ENCODE data around the gene TUBA8.
"Not testable (repeated sequence)": the region's sequence is repeated elsewhere in the genome, so short reads cannot be mapped to it uniquely, and the experiment has no call there.

TUBA8 gene

DNA sequence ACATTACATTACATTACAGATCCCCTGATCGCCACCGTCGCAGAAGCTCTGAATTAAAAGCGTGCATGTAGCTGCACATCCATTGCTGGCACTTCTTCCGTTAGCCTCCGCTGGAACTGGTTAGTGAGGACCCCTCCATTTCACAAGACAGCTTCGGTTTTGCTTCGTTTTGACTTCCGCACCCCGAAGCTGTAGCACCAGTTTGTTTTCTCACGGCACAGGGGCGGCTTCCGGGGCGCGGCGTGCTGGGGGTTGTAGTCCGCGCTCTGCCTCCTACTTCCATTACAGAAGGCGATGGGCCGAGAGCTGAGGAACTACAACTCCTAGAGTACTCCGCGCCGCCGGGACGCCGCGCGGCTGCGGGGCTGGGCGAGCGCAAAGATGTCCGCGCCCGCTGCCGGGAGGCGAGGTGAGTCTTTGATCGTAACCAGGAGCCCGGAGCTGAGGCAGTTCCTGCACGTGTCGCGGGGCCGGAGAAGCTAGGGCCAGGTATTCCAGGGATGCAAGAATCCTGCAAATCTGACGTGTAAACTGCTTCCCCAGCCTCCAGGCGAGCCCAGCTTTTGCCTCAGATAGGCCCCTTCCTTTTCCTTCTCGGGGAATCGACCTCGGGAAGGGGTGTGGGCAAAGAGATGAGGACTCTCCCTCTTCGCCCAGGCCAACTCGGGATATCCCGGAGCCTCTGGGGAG, 32.8 kb upstream of the TUBA8 start, which contains the start of gene PEX26:
TSS of gene PEX26 (plus strand) at position 352 of the 690 bp plus-strand sequence. CDS start 387 bp downstream, outside the sequence.
- DNase-seq (ENCODE audit: low spot score), result peak; percentile 96

DNA sequence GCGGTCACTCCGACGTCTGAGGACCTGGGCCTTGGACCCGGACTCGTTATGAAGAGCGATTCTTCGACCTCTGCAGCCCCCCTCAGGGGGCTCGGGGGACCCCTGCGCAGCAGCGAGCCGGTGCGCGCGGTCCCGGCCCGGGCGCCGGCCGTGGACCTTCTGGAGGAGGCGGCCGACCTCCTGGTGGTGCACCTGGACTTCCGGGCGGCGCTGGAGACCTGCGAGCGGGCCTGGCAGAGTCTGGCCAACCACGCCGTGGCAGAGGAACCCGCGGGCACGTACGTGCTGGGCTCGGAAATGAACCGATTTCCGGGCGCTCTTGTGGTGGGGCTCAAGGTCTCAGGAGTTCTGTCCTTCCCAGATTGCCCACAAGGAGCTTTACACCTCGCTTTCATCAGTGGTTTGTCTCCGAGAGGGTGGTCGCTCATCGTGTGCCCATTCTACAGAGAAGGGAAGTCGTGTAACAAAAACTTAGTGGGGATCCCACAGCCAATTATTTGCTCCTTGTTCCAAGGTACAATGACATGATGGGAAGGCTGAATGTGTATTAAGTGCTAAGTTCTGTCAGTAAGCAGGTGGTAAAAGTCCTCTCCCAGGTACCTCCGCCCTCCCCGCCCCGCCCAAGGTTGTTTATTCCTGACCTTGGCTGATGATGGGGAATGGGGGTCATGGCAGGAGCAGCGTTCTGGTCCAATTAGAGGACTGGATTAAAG, 32.1 kb upstream of the TUBA8 start:
- no peak for DNase-seq (ENCODE audit: low spot score)

DNA sequence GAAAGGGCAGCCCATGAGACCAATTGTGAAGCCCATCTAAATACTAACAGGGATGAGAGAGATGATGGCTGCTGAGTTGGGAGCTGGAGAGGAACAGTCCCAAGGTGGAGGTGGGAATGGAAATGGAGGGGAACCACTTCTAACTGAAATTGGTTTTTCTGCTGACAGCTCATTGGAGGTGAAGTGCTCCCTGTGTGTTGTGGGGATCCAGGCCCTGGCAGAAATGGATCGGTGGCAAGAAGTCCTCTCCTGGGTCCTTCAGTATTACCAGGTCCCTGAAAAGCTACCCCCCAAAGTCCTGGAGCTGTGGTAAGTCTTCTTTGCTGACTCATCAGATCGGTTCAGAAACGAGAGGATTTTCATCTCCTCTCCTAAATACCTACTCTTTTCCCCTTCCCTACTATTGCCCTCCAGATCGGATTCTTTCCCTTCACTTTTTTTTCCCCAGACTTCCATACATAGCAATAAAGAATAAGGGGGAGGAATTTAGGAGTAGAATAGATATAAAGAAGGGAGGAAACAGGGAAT, 30.8 kb upstream of the TUBA8 start:
- no peak for DNase-seq (ENCODE audit: low spot score)

DNA sequence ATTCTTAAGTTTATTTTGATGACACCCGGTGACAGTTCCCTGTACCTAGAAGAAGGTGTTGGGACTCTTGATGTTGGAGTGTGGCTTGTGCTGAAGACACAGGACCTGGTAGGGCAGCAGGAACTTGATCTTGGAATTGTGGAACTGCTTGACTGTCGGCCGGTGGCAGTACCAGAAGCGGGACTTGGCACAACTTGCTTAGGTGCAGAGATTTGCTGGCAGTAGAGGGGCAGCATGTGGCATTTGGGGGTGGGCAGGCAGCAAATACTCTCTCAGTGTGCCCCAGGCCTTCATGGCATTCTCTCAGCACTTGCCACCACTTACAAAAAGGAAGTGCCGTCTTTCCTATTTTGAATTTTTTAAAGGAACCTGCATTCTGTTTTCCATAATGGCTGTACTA, 29.2 kb upstream of the TUBA8 start:
- no peak for DNase-seq (ENCODE audit: low spot score)

DNA sequence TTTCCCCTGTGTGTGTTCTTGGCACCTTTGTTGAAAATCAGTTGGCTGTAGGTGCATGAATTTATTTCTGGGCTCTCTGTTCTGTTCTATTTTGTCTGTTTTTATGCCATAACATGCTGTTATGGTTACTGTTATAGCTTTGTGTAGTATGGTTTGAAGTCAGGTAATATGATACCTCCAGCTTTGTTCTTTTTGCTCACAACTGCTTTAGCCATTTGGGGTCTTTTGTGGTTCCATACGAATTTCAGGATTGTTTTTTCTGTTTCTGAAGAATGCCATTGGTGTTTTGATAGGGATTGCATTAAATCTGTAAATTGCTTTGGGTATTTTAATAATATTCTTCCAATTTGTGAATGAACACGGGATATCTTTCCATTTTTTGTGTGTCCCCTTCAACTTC, 28.1 kb upstream of the TUBA8 start:
- DNase-seq (ENCODE audit: low spot score), result no peak

DNA sequence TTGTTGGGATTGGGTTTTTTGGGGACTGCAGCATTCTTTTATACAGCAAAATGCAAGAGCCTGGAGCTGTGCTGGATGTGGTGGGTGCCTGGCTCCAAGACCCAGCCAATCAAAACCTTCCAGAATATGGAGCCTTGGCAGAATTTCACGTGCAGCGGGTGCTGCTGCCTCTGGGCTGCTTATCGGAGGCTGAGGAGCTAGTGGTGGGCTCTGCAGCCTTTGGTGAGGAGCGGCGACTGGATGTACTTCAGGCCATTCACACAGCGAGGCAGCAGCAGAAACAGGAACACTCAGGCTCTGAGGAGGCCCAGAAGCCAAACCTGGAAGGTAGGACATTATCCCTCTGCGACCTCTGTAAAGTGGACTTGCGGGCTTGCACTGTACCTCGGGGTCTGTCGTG, 27.2 kb upstream of the TUBA8 start:
- no peak for DNase-seq (ENCODE audit: low spot score)

DNA sequence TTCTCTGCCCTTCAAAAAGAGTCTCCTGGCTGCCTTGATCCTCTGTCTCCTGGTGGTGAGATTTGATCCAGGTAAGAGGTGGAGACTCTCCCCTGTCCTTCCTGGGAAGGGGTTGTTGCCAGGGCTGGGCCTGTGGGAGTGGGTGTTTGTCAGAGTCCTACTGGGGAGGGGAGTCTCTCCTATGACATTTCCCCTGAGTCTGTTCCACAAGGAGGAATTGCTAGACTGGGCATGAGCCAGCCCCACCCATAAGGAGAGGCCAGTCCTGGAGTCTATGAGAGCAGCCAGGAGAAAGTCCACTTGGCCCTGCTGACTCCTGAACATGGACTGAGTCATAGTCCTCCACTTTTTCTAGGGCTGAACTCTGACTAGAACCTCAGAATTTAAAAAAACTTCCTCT, 25.4 kb upstream of the TUBA8 start:
- DNase-seq (ENCODE audit: low spot score), result no peak

DNA sequence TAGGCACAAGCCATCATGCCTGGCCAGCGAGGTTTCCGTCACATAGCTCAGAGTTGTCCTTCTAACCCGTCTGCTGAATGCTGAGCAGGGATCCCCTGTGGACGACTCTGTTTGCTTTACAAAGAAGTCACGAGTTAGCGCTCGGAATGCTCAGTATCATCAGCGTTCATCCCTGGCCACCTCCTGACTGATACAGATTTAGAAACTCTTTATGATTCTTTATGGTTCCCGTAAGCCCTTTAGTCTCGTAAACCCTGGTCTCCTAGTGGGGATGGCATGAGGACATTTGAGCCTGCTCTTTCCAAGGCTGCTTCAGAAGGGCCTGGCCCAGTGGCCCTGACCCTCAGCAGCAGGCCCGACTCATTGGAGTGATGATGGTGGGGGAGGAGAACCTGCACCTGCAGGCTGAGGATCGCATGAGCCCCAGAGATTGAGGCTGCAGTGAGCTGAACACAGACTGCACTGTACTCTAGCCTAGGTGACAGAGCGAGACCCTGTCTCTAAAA, 23.2 kb upstream of the TUBA8 start:
- no peak for DNase-seq (ENCODE audit: low spot score)

DNA sequence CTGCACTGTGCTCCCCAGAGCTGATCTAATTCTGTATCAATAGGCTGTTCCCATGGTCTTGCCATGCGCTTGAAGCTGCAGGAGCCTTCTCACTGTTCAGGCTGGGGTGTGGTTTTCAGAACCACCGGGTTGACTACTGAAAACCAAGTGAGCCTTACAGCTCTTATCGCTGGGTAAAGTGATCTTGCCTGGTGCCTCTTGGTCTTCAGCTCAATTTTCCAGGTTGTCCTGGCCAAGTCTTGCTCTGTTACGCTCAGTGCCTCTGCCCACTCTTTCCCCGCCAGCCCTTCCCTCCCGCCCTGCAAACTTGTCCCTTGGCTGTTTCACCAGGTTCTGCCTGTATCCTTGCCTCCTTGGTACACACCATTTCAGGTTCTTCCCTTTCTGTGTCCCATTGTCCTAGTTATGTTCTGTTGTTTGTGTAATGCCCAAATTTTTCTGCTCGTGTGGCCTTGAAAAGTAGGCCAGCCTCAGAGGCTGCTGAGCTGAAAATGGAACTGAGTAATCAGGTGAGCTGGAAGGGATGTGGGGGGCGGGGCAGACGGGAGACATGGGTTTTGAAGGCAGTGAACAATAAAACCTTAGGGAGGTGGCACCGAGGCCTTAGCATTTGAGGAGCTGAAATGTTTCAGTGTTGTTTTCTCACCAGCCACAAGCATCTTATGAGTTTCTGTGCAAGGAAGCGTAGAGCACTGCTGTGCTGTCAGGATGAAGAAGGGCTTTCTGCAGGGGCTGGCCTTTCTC, 21.6 kb upstream of the TUBA8 start:
- DNase-seq (ENCODE audit: low spot score), result no peak

DNA sequence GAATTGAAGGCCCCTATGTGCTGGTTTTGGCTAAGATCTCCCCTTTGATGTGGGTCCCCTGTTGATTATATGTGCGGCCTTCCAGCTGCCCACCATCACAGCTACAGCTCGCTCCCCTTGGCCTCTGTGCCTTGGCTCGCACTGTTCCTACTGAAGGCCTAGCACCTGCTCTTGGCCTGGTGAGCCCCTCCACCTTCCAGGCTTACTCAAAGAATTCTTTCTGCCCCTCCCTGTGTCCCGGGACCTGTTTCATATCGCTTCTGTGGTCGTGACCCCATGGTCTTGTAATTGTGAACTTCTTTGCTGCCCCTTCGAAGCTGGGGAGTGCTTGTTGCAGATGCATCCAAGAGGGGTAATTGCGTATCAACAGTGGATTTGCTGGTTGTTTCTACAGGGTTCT, 20.3 kb upstream of the TUBA8 start:
- no peak for DNase-seq (ENCODE audit: low spot score)

DNA sequence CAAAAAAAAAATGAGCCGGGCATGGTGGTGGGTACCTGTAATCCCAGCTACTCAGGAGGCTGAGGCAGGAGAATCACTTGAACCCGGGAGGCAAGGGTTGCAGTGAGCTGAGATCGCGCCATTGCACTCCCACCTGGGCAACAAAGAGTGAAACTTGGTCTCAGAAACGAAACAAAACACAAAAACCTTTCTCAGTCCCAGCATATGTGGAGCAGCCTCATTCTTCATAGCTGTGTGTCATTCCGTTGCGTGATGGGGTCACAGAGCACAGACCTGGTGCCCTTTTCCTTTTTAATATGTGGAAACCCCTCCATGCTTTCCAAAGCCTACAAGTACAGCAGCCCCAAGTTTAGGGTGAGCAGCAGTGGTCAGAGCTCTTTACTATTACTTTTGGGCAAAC, 19.1 kb upstream of the TUBA8 start:
- DNase-seq (ENCODE audit: low spot score), result no peak

DNA sequence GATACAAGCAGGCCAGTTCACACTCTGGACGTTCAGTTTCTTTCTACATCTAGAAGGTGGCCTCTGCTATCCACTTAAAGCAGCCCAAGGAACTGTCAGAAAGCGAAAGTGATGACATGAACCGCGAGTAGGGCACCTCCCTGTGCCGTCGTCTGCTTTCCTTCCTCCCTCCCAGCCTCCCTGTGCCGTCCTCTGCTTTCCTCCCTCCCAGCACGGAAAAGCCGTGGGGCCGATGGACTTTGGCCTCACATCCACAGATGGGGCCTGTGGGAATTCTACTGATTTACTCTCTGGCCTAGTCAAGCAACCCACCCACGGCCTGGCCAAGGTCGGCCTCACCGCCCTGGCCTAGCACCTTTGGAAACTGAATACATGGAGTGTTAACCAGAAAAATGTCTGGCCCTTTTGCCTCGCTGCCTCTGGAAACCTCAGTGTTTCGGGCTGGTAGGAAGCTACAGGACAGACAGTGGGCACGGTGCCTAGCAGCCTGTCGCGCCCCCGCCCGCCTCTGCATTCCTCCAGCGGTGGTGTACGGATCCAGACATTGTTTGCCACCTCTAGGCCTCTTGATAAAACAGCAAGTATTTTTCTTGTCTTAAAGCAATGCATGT, 18.6 kb upstream of the TUBA8 start:
- no peak for DNase-seq (ENCODE audit: low spot score)

DNA sequence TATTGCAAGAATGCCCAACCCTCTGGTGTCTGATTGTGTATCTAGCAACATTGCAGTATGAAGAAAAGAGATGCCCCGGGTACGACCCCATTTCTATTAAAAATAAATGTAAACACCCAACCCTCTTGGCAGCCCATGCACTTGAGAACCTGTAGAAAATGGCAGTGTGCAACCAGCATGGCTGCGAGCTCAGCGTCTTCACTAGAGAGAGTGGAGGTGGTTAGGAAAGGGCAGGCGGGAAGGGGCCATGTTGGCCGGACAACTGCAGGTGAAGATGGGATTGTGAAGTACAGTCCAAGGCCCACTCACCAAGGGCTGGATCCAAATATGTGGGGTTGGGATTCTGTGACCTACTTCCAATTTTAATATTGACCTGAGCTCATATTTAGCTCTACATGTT, 16.9 kb upstream of the TUBA8 start:
- no peak for DNase-seq (ENCODE audit: low spot score)

DNA sequence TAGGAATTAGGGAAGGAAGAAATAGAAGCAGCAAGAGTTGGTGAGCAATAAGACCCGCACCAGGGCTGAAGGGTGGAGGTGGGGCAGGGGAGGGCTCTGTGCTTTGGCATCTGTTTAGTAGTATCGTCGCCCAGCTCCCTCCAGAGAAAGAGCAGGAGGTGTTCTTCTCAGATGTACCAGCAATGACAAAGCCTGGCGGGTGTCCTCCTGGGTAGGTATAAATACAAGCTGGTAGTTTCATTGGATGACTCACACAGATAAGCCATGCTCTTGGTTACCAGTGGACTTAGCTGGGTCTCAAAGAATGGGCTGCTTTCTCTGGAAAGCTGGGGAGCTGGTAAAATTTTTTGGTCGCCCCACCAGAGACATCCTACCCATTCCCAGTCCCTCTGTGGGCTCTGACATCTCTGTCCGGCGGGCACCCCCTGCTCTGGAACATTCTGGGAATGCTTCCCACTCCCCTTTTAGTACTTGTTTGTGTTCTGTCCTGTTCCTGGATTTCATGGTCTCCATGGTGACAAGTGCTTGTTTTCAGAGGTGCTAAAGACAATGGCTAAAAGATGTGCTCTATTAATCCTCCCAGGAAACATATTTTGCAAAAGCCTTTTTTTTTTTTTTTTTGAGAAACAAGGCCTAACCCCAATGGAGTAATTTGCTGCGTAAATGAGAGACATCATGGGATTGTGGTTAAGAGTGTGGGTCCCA, 15.4 kb upstream of the TUBA8 start:
- DNase-seq (ENCODE audit: low spot score), result no peak

DNA sequence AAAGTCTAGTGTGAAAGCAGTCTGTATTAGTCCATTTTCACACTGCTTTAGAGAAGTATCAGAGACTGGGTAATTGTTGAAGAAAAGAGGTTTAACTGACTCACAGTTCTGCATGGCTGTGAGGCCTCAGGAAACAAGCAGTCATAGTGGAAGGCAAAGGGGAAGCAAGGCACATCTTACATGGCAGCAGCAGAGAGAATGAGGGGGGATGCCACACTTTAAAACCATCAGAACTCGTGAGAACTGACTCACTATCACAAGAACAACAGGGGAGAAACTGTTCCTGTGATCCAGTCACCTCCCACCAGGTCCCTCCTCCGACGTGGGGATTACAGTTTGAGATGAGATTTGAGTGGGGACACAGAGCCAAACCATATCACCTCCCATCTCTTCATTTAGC, 13.8 kb upstream of the TUBA8 start:
- no peak for DNase-seq (ENCODE audit: low spot score)

DNA sequence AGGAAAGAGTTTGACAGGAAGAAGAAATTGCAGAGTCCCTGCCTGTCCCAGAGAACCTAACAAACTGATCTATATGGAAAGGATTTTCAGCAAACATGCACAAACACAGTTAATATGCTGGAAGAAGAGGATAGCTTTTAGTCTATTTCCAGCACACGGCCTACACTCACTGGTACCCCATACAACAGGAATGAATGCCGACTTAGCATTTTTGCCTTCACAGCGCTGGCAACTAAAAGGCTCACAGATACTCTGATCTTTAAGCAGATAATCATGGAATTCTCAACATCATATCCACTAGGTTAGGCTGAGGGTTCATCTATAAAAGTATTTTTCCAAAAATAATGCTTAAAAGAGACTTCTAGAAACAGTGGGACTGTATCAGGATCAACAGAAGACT, 9.8 kb upstream of the TUBA8 start:
- no peak for DNase-seq (ENCODE audit: low spot score)

DNA sequence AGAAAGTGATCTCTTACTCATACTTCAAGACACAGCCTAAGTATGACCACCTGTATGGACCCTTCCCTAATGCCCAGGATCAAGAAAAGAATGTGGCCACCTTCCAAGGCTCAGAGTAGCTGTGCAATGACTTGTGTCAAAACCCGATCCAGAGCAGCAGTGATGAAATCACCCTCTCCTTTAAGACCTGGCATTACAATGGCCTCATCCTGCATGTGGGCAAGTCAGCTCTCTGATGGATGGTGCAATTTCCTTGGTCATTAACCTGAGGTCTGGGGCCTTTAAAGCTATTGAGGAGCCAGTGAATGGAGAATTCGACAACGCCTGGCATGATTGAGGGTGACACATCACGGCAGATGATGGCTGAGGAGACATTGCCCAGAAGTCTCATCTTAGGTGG, 9.1 kb upstream of the TUBA8 start:
- no peak for DNase-seq (ENCODE audit: low spot score)

DNA sequence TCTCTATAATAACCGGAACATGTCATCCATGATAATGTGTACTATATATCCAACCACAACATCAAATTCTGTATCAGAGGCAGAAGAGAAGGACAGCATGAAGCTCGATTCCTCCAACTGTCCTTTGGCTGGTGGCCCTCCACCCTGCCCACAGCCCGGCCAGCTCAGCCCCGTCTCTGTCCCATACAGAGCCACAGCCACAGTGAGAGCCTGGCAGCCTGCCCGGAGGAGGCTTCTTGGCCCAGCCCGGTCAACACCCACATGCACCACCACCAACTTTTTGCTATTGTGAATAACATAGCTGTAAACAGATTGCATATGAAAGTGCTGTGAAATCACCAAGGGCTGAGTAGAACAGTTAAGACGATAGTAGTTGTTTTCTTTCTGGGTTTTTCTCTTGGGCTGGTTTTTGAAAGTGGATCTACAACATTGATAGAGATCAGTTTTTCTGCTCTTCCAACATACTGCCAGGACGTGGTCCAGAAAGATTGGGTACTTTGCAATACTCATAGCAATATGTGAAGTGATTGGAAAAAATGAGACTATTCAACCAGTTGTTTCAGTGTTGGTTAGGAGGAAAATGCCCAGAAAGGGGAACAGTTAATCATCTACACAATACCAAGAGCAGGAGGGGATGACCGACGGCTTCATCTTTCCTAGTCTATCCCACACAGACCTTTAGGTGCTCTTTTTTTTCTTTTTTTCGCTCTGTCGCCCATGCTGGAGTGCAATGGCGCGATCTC, 6.9 kb upstream of the TUBA8 start:
- DNase-seq (ENCODE audit: low spot score), result no peak

DNA sequence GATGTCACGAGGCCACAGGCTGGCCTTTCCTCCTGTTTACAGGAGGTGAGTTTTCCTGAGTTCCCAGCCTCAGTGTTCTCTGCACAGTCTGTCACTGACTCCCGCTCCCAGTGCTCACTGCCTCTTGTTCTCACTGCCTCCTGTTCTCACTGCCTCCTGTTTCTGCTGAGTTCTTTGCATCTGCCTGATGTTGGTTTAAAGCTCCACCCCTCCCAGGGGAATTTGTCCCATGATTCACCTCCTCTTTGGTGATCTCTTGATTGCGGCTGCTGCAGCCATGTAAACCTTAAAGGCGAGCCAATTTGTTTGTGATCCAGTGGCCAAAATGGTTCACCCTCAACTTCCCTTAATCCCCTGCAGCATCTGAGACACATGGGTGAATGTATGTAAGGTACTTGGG, 6.0 kb upstream of the TUBA8 start:
- no peak for DNase-seq (ENCODE audit: low spot score)

DNA sequence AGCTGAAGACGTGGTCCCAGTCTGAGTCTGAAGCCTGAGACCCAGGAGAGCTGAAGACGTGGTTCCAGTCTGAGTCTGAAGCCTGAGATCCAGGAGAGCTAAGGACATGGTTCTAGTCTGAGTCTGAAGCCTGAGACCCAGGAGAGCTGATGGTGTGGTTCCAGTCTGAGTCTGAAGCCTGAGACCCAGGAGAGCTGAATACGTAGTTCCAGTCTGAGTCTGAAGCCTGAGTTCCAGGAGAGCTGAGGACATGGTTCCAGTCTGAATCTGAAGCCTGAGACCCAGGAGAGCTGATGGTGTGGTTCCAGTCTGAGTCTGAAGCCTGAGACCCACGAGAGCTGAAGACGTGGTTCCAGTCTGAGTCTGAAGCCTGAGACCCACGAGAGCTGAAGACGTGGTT, 4.6 kb upstream of the TUBA8 start:
- not testable (repeated sequence) for DNase-seq (ENCODE audit: low spot score)

Data from globus pallidus (tissue), 1 donor.